HepG2 (cell line): ENCODE results near the gene CAPN15. TPM values are rescaled to one million over a fixed set of nuclear protein-coding genes. Genes with fewer than 3 reads are reported as not detected.

Experiments used
- CHCHD3 ChIP-seq: sonication (generic); formaldehyde crosslinking; IDR thresholded peaks from 2 replicates; pipeline ENCODE4 v1.8.0; 2022; ENCODE audit warnings: mild to moderate bottlenecking, missing genetic modification reagents, moderate library complexity
- EEA1 ChIP-seq: sonication (generic); formaldehyde crosslinking; IDR thresholded peaks from 2 replicates; pipeline ENCODE4 v1.5.1; 2020; ENCODE audit warnings: mild to moderate bottlenecking, missing genetic modification reagents, borderline replicate concordance
- FOXK2 ChIP-seq: fragments of 450-650 bp; IDR thresholded peaks from 2 replicates; pipeline ENCODE4 v1.6.1; 2016
- HNRNPUL1 ChIP-seq: fragments of 200-400 bp; formaldehyde crosslinking; IDR thresholded peaks from 2 replicates; pipeline ENCODE4 v1.6.1; 2017; ENCODE audit warnings: low read depth, mild to moderate bottlenecking, low read length, moderate library complexity
- KDM3A ChIP-seq: IDR thresholded peaks from 2 replicates; pipeline ENCODE4 v1.6.1; 2018; ENCODE audit warnings: low read depth, missing compliant biosample characterization
- KLF9 ChIP-seq: IDR thresholded peaks from 2 replicates; pipeline ENCODE4 v1.6.1; 2016; ENCODE audit warnings: low read depth
- KMT2B ChIP-seq: IDR thresholded peaks from 2 replicates; pipeline ENCODE4 v1.6.1; 2016; ENCODE audit warnings: missing genetic modification reagents, missing compliant biosample characterization
- MED1 ChIP-seq: sonication (generic); formaldehyde crosslinking; IDR thresholded peaks from 2 replicates; pipeline ENCODE4 v1.4.0; 2020; ENCODE audit warnings: missing genetic modification reagents
- NFE2 ChIP-seq: sonication (generic); formaldehyde crosslinking; IDR thresholded peaks from 2 replicates; pipeline ENCODE4 v1.4.0; 2020; ENCODE audit warnings: missing genetic modification reagents
- POGZ ChIP-seq: sonication (generic); formaldehyde crosslinking; IDR thresholded peaks from 2 replicates; pipeline ENCODE4 v1.4.0; 2020; ENCODE audit warnings: mild to moderate bottlenecking, missing genetic modification reagents
- SP1 ChIP-seq, 2 experiments: fragments of 450-650 bp in 1 of 2; sonication (generic) in 1 of 2; formaldehyde crosslinking in 1 of 2; IDR thresholded peaks; 2 replicates each; pipeline versions ENCODE4 v1.4.0 to v1.6.1; 2016 to 2020; ENCODE audit warnings: missing genetic modification reagents in 1 of 2
- SRSF1 ChIP-seq: fragments of 200-400 bp; formaldehyde crosslinking; optimal IDR thresholded peaks from 2 replicates; pipeline ENCODE3; 2017; ENCODE audit warnings: mild to moderate bottlenecking, low read depth, low read length, moderate library complexity
- ZFX ChIP-seq: sonication (generic); formaldehyde crosslinking; IDR thresholded peaks from 2 replicates; pipeline ENCODE4 v1.4.0; 2020; ENCODE audit warnings: mild to moderate bottlenecking, low read depth, missing genetic modification reagents, moderate library complexity
- ZMAT3 ChIP-seq: sonication (generic); formaldehyde crosslinking; conservative IDR thresholded peaks from 2 replicates; pipeline ENCODE4 v1.7.0; 2021; ENCODE audit warnings: missing genetic modification reagents
- ZNF136 ChIP-seq: sonication (generic); formaldehyde crosslinking; IDR thresholded peaks from 2 replicates; pipeline ENCODE4 v1.8.1; 2022; ENCODE audit warnings: low read depth, mild to moderate bottlenecking, moderate library complexity, missing genetic modification reagents
- ZNF260 ChIP-seq: sonication (generic); formaldehyde crosslinking; IDR thresholded peaks from 2 replicates; pipeline ENCODE4 v1.4.0; 2020; ENCODE audit warnings: missing genetic modification reagents, low read depth, mild to moderate bottlenecking, borderline replicate concordance
- ZNF33A ChIP-seq: sonication (generic); formaldehyde crosslinking; IDR thresholded peaks from 2 replicates; pipeline ENCODE4 v1.5.1; 2020; ENCODE audit warnings: missing genetic modification reagents, mild to moderate bottlenecking, moderate library complexity, borderline replicate concordance
- ZNF589 ChIP-seq: sonication (generic); formaldehyde crosslinking; conservative IDR thresholded peaks from 2 replicates; pipeline ENCODE4 v1.8.0; 2022; ENCODE audit warnings: mild to moderate bottlenecking, moderate library complexity, missing genetic modification reagents
- ZNF703 ChIP-seq: sonication (generic); formaldehyde crosslinking; IDR thresholded peaks from 2 replicates; pipeline ENCODE4 v1.5.1; 2020; ENCODE audit warnings: missing genetic modification reagents, mild to moderate bottlenecking, moderate library complexity, borderline replicate concordance
- ZNF75D ChIP-seq: sonication (generic); formaldehyde crosslinking; IDR thresholded peaks from 2 replicates; pipeline ENCODE4 v1.8.1; 2023; ENCODE audit warnings: missing genetic modification reagents, mild to moderate bottlenecking, borderline replicate concordance
- ZNF768 ChIP-seq: sonication (generic); formaldehyde crosslinking; IDR thresholded peaks from 2 replicates; pipeline ENCODE4 v1.4.0; 2020; ENCODE audit warnings: missing genetic modification reagents
- ZNF879 ChIP-seq: sonication (generic); formaldehyde crosslinking; IDR thresholded peaks from 2 replicates; pipeline ENCODE4 v1.8.1; 2023; ENCODE audit warnings: missing genetic modification reagents
- polyA plus RNA-seq, 8 experiments: library from polyadenylated mRNA; depleted of rRNA in 3 of 8; stranded (reverse) in 7 of 8; unstranded in 1 of 8; fragments of >200 nt; fragmentation: Illumina TruSeq in 4 of 8; extraction: Trizol in 4 of 8; gene quantifications; 2 replicates each; pipeline versions ENCODE4 v1.2.1 to v1.2.3, GENCODE V29; 2011 to 2016; ENCODE audit warnings: low read depth in 4 of 8, missing spikeins in 1 of 8, mixed read lengths in 1 of 8; ENCODE audit not compliant: insufficient read depth in 1 of 8
- total RNA-seq, 5 experiments: library from RNA; depleted of rRNA; stranded (reverse); fragments of >200 nt; fragmentation: Illumina TruSeq; extraction: Trizol; gene quantifications; 2 replicates each; pipeline ENCODE4 v1.2.3, GENCODE V29; 2016; ENCODE audit warnings: low read depth in 1 of 5
- TF ChIP-seq, protein P1 (sequence below): sonication (generic); formaldehyde crosslinking; IDR thresholded peaks from 2 replicates; pipeline ENCODE4 v1.4.0; 2020; ENCODE audit warnings: missing genetic modification reagents, low read depth, mild to moderate bottlenecking, borderline replicate concordance
- TF ChIP-seq, protein P2 (sequence below): IDR thresholded peaks from 2 replicates; pipeline ENCODE4 v1.6.1; 2016; ENCODE audit warnings: missing biosample characterization, missing genetic modification reagents, low read depth

Gene CAPN15
- total and polyA plus RNA-seq, 2 of the 13 experiments (the other 11 are each of a cell fraction or from before 2014, with no cell fraction given), result 14.9 to 24.5 TPM

- TF ChIP-seq EEA1 (CRISPR knock-in tag), result no peak
- no peak for TF ChIP-seq NFE2 (CRISPR knock-in tag)
- no peak for TF ChIP-seq ZMAT3
- TF ChIP-seq ZNF879 (CRISPR knock-in tag), result no peak
- TF ChIP-seq SRSF1, result no peak
- no peak for TF ChIP-seq ZNF589 (CRISPR knock-in tag)
- no peak for TF ChIP-seq POGZ (CRISPR knock-in tag)
- TF ChIP-seq KMT2B (CRISPR knock-in tag), result no peak
- TF ChIP-seq ZNF136, result no peak
- no peak for TF ChIP-seq ZNF768 (CRISPR knock-in tag)
- TF ChIP-seq KLF9 (CRISPR knock-in tag), result no peak
- TF ChIP-seq ZFX (CRISPR knock-in tag), result no peak
- no peak for TF ChIP-seq ZNF75D (CRISPR knock-in tag)
- TF ChIP-seq, protein P1, sequence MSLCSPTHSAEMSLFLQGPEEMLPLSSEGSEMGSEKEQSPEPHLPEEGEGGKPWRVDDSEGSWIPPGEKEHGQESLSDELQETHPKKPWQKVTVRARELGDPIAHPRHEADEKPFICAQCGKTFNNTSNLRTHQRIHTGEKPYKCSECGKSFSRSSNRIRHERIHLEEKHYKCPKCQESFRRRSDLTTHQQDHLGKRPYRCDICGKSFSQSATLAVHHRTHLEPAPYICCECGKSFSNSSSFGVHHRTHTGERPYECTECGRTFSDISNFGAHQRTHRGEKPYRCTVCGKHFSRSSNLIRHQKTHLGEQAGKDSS, result no peak
- TF ChIP-seq, protein P2, sequence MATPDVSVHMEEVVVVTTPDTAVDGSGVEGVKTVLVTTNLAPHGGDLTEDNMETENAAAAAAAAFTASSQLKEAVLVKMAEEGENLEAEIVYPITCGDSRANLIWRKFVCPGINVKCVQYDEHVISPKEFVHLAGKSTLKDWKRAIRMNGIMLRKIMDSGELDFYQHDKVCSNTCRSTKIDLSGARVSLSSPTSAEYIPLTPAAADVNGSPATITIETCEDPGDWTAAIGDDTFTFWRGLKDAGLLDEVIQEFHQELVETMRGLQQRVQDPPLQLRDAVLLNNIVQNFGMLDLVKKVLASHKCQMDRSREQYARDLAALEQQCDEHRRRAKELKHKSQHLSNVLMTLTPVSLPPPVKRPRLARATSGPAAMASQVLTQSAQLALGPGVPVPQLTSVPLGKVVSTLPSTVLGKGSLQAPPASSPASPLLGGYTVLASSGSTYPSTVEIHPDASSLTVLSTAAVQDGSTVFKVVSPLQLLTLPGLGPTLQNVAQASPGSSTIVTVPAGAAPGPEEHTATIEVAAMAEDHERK (CRISPR knock-in tag), result no peak
- TF ChIP-seq ZNF33A (CRISPR knock-in tag), result no peak
- TF ChIP-seq ZNF260 (CRISPR knock-in tag), result no peak
- TF ChIP-seq ZNF703 (CRISPR knock-in tag), result no peak
- TF ChIP-seq CHCHD3, result no peak
- no peak for TF ChIP-seq HNRNPUL1
- TF ChIP-seq SP1 (IDR thresholded peaks at IDR 0.05), result no peak
- TF ChIP-seq SP1 (CRISPR knock-in tag; IDR thresholded peaks at IDR 0.05), result no peak
- TF ChIP-seq FOXK2, result no peak
- no peak for TF ChIP-seq MED1 (CRISPR knock-in tag)
- TF ChIP-seq KDM3A (CRISPR knock-in tag), result no peak
Observed at GRCh38 chr16:523097-523741, 4.3 kb upstream of the CAPN15 start (continued).
